Right lobe of liver (tissue), 4 donors: ENCODE measurements around the gene CALY.

ENCODE experiments used
- CTCF ChIP-seq, 4 donors: fragments of 200-600 bp in 3 of 4; fragments of 450-650 bp in 1 of 4; IDR thresholded peaks; one replicate each; pipeline versions ENCODE4 v1.5.1 to v1.8.0; 2016 to 2022; ENCODE audit warnings: antibody characterized with exemption in 4 of 4, mild to moderate bottlenecking in 2 of 4
- POLR2A ChIP-seq: fragments of 450-650 bp; IDR thresholded peaks from one replicate; pipeline ENCODE4 v1.6.1; 2017; ENCODE audit warnings: antibody characterized with exemption, mild to moderate bottlenecking
- donor health status: DM: no; HTN: no; CAD: no.
- donor health status: DM: no; HTN: no; CAD: no.
- donor health status: DM: no; HTN: yes; CAD: no.

- no peak for TF ChIP-seq POLR2A
- no peak for TF ChIP-seq CTCF (IDR thresholded peaks at IDR 0.05)
Observed at GRCh38 chr10:133361773-133362441, 25.2 kb upstream of the CALY start.
